HepG2 (cell line): ENCODE measurements around the gene CDH11. TPM values are rescaled to one million over a fixed set of nuclear protein-coding genes. Genes with fewer than 3 reads are reported as not detected.

ENCODE experiments used
- ATAC-seq: fragments of 200-7000 bp; cut with Tn5 transposase; 3 replicates; pipeline ENCODE4 v1.9.1; 2020; ENCODE audit warnings: mild to moderate bottlenecking, moderate library complexity
- BruUV-seq: library from RNA; stranded (reverse); fragments of 400-500 nt; replicated peaks from 2 replicates; lab custom pipeline; 2021; lab: Mats Ljungman, UMichigan
- CTCF ChIA-PET: fragments of 300-600 bp; formaldehyde crosslinking; extraction: SDS; loops from one replicate; lab custom pipeline; 2021; ENCODE audit warnings: low total read pairs, inconsistent platforms, low intra/inter-chr PET ratio; lab: Yijun Ruan, JAX
- POLR2A ChIA-PET: fragments of 350-600 bp; sonication (Branson Sonifier 250); formaldehyde crosslinking; loops from one replicate; lab custom pipeline; 2020; ENCODE audit warnings: antibody characterized with exemption, inconsistent platforms; lab: Yijun Ruan, JAX
- DNase-seq: peaks from one replicate; pipeline ENCODE4 v3.0.0-alpha.2; 2015; ENCODE audit warnings: low spot score
- FAIRE-seq: peaks from 3 replicates; lab custom pipeline; 2011; peaks lifted over from hg19 to GRCh38; lab: Jason Lieb, UNC
- H2AFZ ChIP-seq: one replicate; pipeline ENCODE4 v1.6.1; 2011; ENCODE audit warnings: low read length, inconsistent platforms
- H3K27ac ChIP-seq: fragments of 300-600 bp; 3 replicates; pipeline ENCODE4 v1.8.0; 2011; ENCODE audit warnings: mixed run types, mild to moderate bottlenecking, mixed read lengths, low read length, inconsistent platforms; ENCODE audit not compliant: insufficient read depth; ENCODE audit errors: extremely low read length
- H3K27me3 ChIP-seq, 2 experiments: fragments of 200-600 bp in 1 of 2; 2 replicates in 1 of 2; 3 replicates in 1 of 2; pipeline versions ENCODE4 v1.6.0 to v1.8.0; 2011; ENCODE audit warnings: low read length in 2 of 2, mild to moderate bottlenecking in 2 of 2, moderate library complexity in 2 of 2, inconsistent platforms in 1 of 2; ENCODE audit not compliant: insufficient read depth in 2 of 2, control insufficient read depth in 1 of 2
- H3K36me3 ChIP-seq, 2 experiments: fragments of 200-600 bp in 1 of 2; replicated peaks in 1 of 2; 2 replicates in 1 of 2; 3 replicates in 1 of 2; pipeline versions ENCODE4 v1.5.1 to v1.8.0; 2011; ENCODE audit warnings: low read length in 2 of 2, inconsistent platforms in 1 of 2; ENCODE audit not compliant: insufficient read depth in 2 of 2, control insufficient read depth in 1 of 2
- H3K4me1 ChIP-seq: 2 replicates; pipeline ENCODE4 v1.5.1; 2012; ENCODE audit warnings: low read length, inconsistent platforms; ENCODE audit not compliant: insufficient read depth
- H3K4me2 ChIP-seq: 2 replicates; pipeline ENCODE4 v1.6.0; 2011; ENCODE audit warnings: low read depth, low read length, inconsistent platforms
- H3K4me3 ChIP-seq, 3 experiments: fragments of 200-600 bp in 1 of 3; sonication (generic), shearing (Covaris generic) in 1 of 3; replicated peaks in 1 of 3; 2 replicates each; pipeline ENCODE4 v1.5.1; 2011 to 2016; ENCODE audit warnings: low read length in 3 of 3, inconsistent platforms in 2 of 3, low read depth in 2 of 3, mild to moderate bottlenecking in 2 of 3, control low read depth in 1 of 3, mixed read lengths in 1 of 3; ENCODE audit not compliant: insufficient read depth in 1 of 3
- H3K79me2 ChIP-seq: one replicate; pipeline ENCODE4 v1.6.1; 2011; ENCODE audit warnings: low read length, inconsistent platforms; ENCODE audit not compliant: insufficient read depth
- H3K9ac ChIP-seq: 2 replicates; pipeline ENCODE4 v1.6.0; 2011; ENCODE audit warnings: mild to moderate bottlenecking, low read depth, low read length, inconsistent platforms; ENCODE audit not compliant: insufficient read depth
- H3K9me3 ChIP-seq: 2 replicates; pipeline ENCODE4 v1.5.1; 2012; ENCODE audit warnings: mild to moderate bottlenecking, low read length
- H4K20me1 ChIP-seq: 2 replicates; pipeline ENCODE4 v1.6.0; 2011; ENCODE audit warnings: inconsistent platforms, mild to moderate bottlenecking, low read length, moderate library complexity; ENCODE audit not compliant: insufficient read depth
- ARHGAP35 ChIP-seq: sonication (generic); formaldehyde crosslinking; IDR thresholded peaks from 2 replicates; pipeline ENCODE4 v1.9.0; 2022; ENCODE audit warnings: mild to moderate bottlenecking, inconsistent platforms, moderate library complexity, missing genetic modification reagents, borderline replicate concordance
- NR2F1 ChIP-seq, 2 experiments: fragments of 450-650 bp in 1 of 2; formaldehyde crosslinking in 1 of 2; IDR thresholded peaks; 2 replicates each; pipeline versions ENCODE4 v1.5.0 to v1.6.1; 2016 to 2020; ENCODE audit warnings: mild to moderate bottlenecking in 1 of 2, missing compliant biosample characterization in 1 of 2, missing genetic modification reagents in 1 of 2, moderate library complexity in 1 of 2
- PHF21A ChIP-seq: sonication (generic); formaldehyde crosslinking; IDR thresholded peaks from 2 replicates; pipeline ENCODE4 v1.5.0; 2020; ENCODE audit warnings: mild to moderate bottlenecking, missing genetic modification reagents
- TP53 ChIP-seq: sonication (generic); formaldehyde crosslinking; conservative IDR thresholded peaks from 2 replicates; pipeline ENCODE4 v1.4.0; 2020; ENCODE audit warnings: missing genetic modification reagents
- ZNF207 ChIP-seq: fragments of 450-650 bp; IDR thresholded peaks from 2 replicates; pipeline ENCODE4 v1.6.1; 2016; ENCODE audit warnings: antibody characterized with exemption, borderline replicate concordance
- ZNF44 ChIP-seq: sonication (generic); formaldehyde crosslinking; IDR thresholded peaks from 2 replicates; pipeline ENCODE4 v1.5.1; 2020; ENCODE audit warnings: mild to moderate bottlenecking, missing genetic modification reagents
- ZNF724P ChIP-seq: sonication (generic); formaldehyde crosslinking; IDR thresholded peaks from 2 replicates; pipeline ENCODE4 v1.8.0; 2022; ENCODE audit warnings: missing genetic modification reagents, borderline replicate concordance
- WGBS: methylation state at CpG from one replicate; pipeline ENCODE4 v1.1.6; 2017; ENCODE audit warnings: low lambda C conversion rate; 5-methylcytosine and 5-hydroxymethylcytosine counted together
- in situ Hi-C: cut with HindIII; loops from 2 replicates; pipeline ENCODE4 v1.10.0; 2017; ENCODE audit warnings: low pct_unique_long_range_greater_than_20kb; ENCODE audit not compliant: extremely low pct_ligation_motif_present
- intact Hi-C: fragments of 100-400 bp; cut with micrococcal nuclease; formaldehyde crosslinking; loops from one replicate; pipeline ENCODE4 v1.10.0; 2022; ENCODE audit not compliant: unreplicated experiment
- polyA plus RNA-seq, 8 experiments: library from polyadenylated mRNA; depleted of rRNA in 3 of 8; stranded (reverse) in 7 of 8; unstranded in 1 of 8; fragments of >200 nt; fragmentation: Illumina TruSeq in 4 of 8; extraction: Trizol in 4 of 8; gene quantifications; 2 replicates each; pipeline versions ENCODE4 v1.2.1 to v1.2.3, GENCODE V29; 2011 to 2016; ENCODE audit warnings: low read depth in 4 of 8, missing spikeins in 1 of 8, mixed read lengths in 1 of 8; ENCODE audit not compliant: insufficient read depth in 1 of 8
- total RNA-seq, 5 experiments: library from RNA; depleted of rRNA; stranded (reverse); fragments of >200 nt; fragmentation: Illumina TruSeq; extraction: Trizol; gene quantifications; 2 replicates each; pipeline ENCODE4 v1.2.3, GENCODE V29; 2016; ENCODE audit warnings: low read depth in 1 of 5
- TF ChIP-seq, protein P1 (sequence below): sonication (generic); formaldehyde crosslinking; IDR thresholded peaks from 2 replicates; pipeline ENCODE4 v1.5.0; 2020; ENCODE audit warnings: mild to moderate bottlenecking, missing genetic modification reagents
- TF ChIP-seq, protein P2 (sequence below): sonication (generic); formaldehyde crosslinking; IDR thresholded peaks from 2 replicates; pipeline ENCODE4 v1.5.0; 2020; ENCODE audit warnings: mild to moderate bottlenecking, low read depth, missing genetic modification reagents, borderline replicate concordance

CDH11 gene
- total and polyA plus RNA-seq, 2 of the 13 experiments (the other 11 are each of a cell fraction or from before 2014, with no cell fraction given), result not detected

DNA sequence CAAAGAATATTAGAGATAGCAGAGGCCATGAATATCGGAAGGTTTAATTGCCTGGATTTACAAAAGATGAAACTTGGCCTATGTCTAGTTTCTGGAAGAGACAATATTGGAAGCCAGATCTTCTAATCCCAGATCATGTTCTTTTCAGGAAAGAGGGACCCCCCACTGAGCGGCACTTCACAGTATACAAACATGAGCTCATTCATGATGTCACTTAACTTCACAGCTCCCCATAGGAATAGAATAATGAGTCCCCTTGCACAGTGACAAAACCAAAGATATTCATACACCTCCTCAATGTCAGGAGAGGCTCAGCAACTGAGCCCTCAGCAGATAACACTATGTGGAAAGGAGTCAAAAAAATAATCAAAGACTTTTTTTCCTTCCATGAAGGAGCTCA, 147.5 kb downstream of the CDH11 start:
- H2AFZ ChIP-seq, result no peak overlapping the region
- no peak overlapping the region for H3K4me3 ChIP-seq
- no peak overlapping the region for H3K4me2 ChIP-seq
- CTCF ChIA-PET, result no interaction called here
- peaks cover 9% of the 10 kb centered on the region; the same call in 1 of the 2 replicates for H3K9me3 ChIP-seq
- no peak overlapping the region for H3K27ac ChIP-seq
- BruUV-seq, result no TSS peak
- no peak for ATAC-seq
- no peak overlapping the region for H3K9ac ChIP-seq
- no peaks in the 10 kb centered on the region for H3K27me3 ChIP-seq
- no peaks in the 10 kb centered on the region for H3K79me2 ChIP-seq
- POLR2A ChIA-PET, result no interaction called here
- WGBS, result 35% methylated on average over 2 of the region's 2 CpGs
- TF ChIP-seq NR2F1 (CRISPR knock-in tag; IDR thresholded peaks at IDR 0.05), result no peak
- TF ChIP-seq, protein P1, sequence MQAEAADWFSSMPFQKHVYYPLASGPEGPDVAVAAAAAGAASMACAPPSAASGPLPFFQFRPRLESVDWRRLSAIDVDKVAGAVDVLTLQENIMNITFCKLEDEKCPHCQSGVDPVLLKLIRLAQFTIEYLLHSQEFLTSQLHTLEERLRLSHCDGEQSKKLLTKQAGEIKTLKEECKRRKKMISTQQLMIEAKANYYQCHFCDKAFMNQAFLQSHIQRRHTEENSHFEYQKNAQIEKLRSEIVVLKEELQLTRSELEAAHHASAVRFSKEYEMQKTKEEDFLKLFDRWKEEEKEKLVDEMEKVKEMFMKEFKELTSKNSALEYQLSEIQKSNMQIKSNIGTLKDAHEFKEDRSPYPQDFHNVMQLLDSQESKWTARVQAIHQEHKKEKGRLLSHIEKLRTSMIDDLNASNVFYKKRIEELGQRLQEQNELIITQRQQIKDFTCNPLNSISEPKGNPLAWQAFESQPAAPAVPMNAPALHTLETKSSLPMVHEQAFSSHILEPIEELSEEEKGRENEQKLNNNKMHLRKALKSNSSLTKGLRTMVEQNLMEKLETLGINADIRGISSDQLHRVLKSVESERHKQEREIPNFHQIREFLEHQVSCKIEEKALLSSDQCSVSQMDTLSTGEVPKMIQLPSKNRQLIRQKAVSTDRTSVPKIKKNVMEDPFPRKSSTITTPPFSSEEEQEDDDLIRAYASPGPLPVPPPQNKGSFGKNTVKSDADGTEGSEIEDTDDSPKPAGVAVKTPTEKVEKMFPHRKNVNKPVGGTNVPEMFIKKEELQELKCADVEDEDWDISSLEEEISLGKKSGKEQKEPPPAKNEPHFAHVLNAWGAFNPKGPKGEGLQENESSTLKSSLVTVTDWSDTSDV (CRISPR knock-in tag), result no peak
- no peak for TF ChIP-seq ARHGAP35 (CRISPR knock-in tag)
- TF ChIP-seq ZNF724P, result no peak
- TF ChIP-seq ZNF207, result no peak
- no peak for TF ChIP-seq ZNF44 (CRISPR knock-in tag)
- no peak for TF ChIP-seq TP53
- TF ChIP-seq PHF21A (CRISPR knock-in tag), result no peak
- TF ChIP-seq, protein P2, sequence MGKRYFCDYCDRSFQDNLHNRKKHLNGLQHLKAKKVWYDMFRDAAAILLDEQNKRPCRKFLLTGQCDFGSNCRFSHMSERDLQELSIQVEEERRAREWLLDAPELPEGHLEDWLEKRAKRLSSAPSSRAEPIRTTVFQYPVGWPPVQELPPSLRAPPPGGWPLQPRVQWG (CRISPR knock-in tag), result no peak
- TF ChIP-seq, all 625 proteins: peak for 0
- no peaks in the 10 kb centered on the region for H3K36me3 ChIP-seq
- no peaks in the 10 kb centered on the region for H3K4me1 ChIP-seq
- in situ Hi-C loops (no loop called here), intact Hi-C loops (no loop called here)
- no peaks in the 10 kb centered on the region for H4K20me1 ChIP-seq
- FAIRE-seq (no peak), DNase-seq (no peak)
